SU-DHL-6 (cell line): Measurements from ENCODE around the gene UCHL1.
"Not testable (repeated sequence)": the region's sequence is repeated elsewhere in the genome, so short reads cannot be mapped to it uniquely, and the experiment has no call there.

Experiments used
- H2AFZ ChIP-seq: fragments of 200-600 bp; sonication (generic); 2 replicates; pipeline ENCODE4 v1.6.1; 2014; ENCODE audit warnings: low read depth, mild to moderate bottlenecking, moderate library complexity, mixed read lengths, antibody characterized with exemption, low read length; ENCODE audit not compliant: severe bottlenecking
- H3F3A ChIP-seq: fragments of 200-600 bp; shearing (Covaris generic); 2 replicates; pipeline ENCODE4 v1.6.0; 2016; ENCODE audit warnings: antibody characterized with exemption, mild to moderate bottlenecking; ENCODE audit not compliant: insufficient read depth
- H3K27ac ChIP-seq: fragments of 200-600 bp; sonication (generic); 2 replicates; pipeline ENCODE4 v1.5.1; 2016; ENCODE audit warnings: low read depth, mild to moderate bottlenecking, low read length, moderate library complexity, mixed read lengths
- H3K27me3 ChIP-seq: fragments of 200-600 bp; sonication (generic), shearing (Covaris generic); 2 replicates; pipeline ENCODE4 v1.6.0; 2014; ENCODE audit warnings: mild to moderate bottlenecking, low read length
- H3K36me3 ChIP-seq: fragments of 200-600 bp; sonication (generic); 2 replicates; pipeline ENCODE4 v1.6.1; 2014; ENCODE audit warnings: mild to moderate bottlenecking, low read length, mixed read lengths
- H3K4me2 ChIP-seq: fragments of 300-600, 200-600 bp; shearing (Covaris generic), sonication (generic); 2 replicates; pipeline ENCODE4 v1.6.0; 2014; ENCODE audit warnings: low read length, low read depth, mild to moderate bottlenecking; ENCODE audit not compliant: poor library complexity, severe bottlenecking
- H3K4me3 ChIP-seq: fragments of 200-600 bp; sonication (generic); 2 replicates; pipeline ENCODE4 v1.5.1; 2014; ENCODE audit warnings: antibody characterized with exemption, low read length, mild to moderate bottlenecking, mixed read lengths; ENCODE audit not compliant: insufficient read depth, poor library complexity, severe bottlenecking
- H3K79me2 ChIP-seq: fragments of 200-600 bp; sonication (generic); 2 replicates; pipeline ENCODE4 v1.6.1; 2014; ENCODE audit warnings: mild to moderate bottlenecking, low read length, moderate library complexity; ENCODE audit not compliant: insufficient read depth
- H3K9ac ChIP-seq: fragments of 200-600 bp; sonication (generic); 2 replicates; pipeline ENCODE4 v1.7.0; 2014; ENCODE audit warnings: mild to moderate bottlenecking, low read length
- H3K9me2 ChIP-seq: fragments of 200-600 bp; sonication (generic); replicated peaks from 2 replicates; pipeline ENCODE4 v1.6.1; 2014; ENCODE audit warnings: low read length; ENCODE audit not compliant: insufficient read depth
- H3K9me3 ChIP-seq: fragments of 200-600 bp; sonication (generic); 2 replicates; pipeline ENCODE4 v1.6.1; 2014; ENCODE audit warnings: low read length, mixed read lengths; ENCODE audit not compliant: insufficient read depth
- H4K20me1 ChIP-seq: fragments of 200-600 bp; sonication (generic); 2 replicates; pipeline ENCODE4 v1.6.1; 2014; ENCODE audit warnings: low read depth, mild to moderate bottlenecking, antibody characterized with exemption, low read length, moderate library complexity, mixed read lengths
- EZH2phosphoT487 ChIP-seq: fragments of 200-600 bp; sonication (generic), shearing (Covaris generic); conservative IDR thresholded peaks from 2 replicates; pipeline ENCODE4 v1.6.1; 2018; ENCODE audit warnings: mild to moderate bottlenecking, antibody characterized with exemption, low read length, moderate library complexity, mixed read lengths
- TF ChIP-seq, protein P1 (sequence below): fragments of 200-600 bp; sonication (generic); IDR thresholded peaks from one replicate; pipeline ENCODE4 v1.5.1; 2017; ENCODE audit warnings: antibody characterized with exemption, mild to moderate bottlenecking, low read length, moderate library complexity; ENCODE audit not compliant: insufficient read depth, poor library complexity, severe bottlenecking

Gene UCHL1

GRCh38 chr4:41307638-41308037 lies 50.9 kb downstream of the UCHL1 start:
- no peak overlapping the region for H3K9ac ChIP-seq
- no peaks in the 10 kb centered on the region for H3K9me2 ChIP-seq
- no peak overlapping the region for H3K27ac ChIP-seq
- H3K4me2 ChIP-seq: no peak overlapping the region
- no peaks in the 10 kb centered on the region for H3K9me3 ChIP-seq
- H3K4me3 ChIP-seq: no peak overlapping the region
- no peaks in the 10 kb centered on the region for H3K36me3 ChIP-seq
- H2AFZ ChIP-seq: no peak overlapping the region
- TF ChIP-seq EZH2phosphoT487: no peak
- TF ChIP-seq, protein P1, sequence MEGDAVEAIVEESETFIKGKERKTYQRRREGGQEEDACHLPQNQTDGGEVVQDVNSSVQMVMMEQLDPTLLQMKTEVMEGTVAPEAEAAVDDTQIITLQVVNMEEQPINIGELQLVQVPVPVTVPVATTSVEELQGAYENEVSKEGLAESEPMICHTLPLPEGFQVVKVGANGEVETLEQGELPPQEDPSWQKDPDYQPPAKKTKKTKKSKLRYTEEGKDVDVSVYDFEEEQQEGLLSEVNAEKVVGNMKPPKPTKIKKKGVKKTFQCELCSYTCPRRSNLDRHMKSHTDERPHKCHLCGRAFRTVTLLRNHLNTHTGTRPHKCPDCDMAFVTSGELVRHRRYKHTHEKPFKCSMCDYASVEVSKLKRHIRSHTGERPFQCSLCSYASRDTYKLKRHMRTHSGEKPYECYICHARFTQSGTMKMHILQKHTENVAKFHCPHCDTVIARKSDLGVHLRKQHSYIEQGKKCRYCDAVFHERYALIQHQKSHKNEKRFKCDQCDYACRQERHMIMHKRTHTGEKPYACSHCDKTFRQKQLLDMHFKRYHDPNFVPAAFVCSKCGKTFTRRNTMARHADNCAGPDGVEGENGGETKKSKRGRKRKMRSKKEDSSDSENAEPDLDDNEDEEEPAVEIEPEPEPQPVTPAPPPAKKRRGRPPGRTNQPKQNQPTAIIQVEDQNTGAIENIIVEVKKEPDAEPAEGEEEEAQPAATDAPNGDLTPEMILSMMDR: no peak
- no peaks in the 10 kb centered on the region for H4K20me1 ChIP-seq
- no peaks in the 10 kb centered on the region for H3F3A ChIP-seq
- no peaks in the 10 kb centered on the region for H3K27me3 ChIP-seq
- H3K79me2 ChIP-seq: no peaks in the 10 kb centered on the region

DNA sequence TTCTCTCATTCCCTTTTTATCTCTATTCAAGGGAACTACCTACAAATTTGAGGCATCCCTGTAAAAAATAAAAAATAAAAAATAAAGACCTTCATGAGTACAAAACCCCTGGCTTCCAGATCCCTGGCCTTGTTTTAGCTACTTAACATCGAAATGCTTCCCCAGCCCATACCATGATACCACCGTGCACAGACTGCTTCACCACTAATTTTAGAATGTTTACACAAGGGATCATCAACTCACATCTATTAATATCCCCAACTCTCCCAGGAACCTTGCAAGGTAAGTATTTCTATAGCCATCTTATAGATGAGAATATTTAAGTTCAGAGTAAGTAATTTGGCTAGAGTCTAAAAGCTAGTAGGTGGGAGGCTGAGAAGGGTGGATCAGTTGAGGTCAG lies 51.7 kb downstream of the UCHL1 start:
- no peak overlapping the region for H3K27ac ChIP-seq
- no peaks in the 10 kb centered on the region for H4K20me1 ChIP-seq
- no peak overlapping the region for H3K4me3 ChIP-seq
- no peaks in the 10 kb centered on the region for H3K9me3 ChIP-seq
- H3K9ac ChIP-seq: no peak overlapping the region
- no peaks in the 10 kb centered on the region for H3K9me2 ChIP-seq
- no peaks in the 10 kb centered on the region for H3F3A ChIP-seq
- no peak overlapping the region for H3K4me2 ChIP-seq
- no peak overlapping the region for H2AFZ ChIP-seq
- no peaks in the 10 kb centered on the region for H3K79me2 ChIP-seq
- no peaks in the 10 kb centered on the region for H3K27me3 ChIP-seq
- H3K36me3 ChIP-seq: no peaks in the 10 kb centered on the region
- TF ChIP-seq EZH2phosphoT487: no peak
- TF ChIP-seq, protein P1: no peak

DNA sequence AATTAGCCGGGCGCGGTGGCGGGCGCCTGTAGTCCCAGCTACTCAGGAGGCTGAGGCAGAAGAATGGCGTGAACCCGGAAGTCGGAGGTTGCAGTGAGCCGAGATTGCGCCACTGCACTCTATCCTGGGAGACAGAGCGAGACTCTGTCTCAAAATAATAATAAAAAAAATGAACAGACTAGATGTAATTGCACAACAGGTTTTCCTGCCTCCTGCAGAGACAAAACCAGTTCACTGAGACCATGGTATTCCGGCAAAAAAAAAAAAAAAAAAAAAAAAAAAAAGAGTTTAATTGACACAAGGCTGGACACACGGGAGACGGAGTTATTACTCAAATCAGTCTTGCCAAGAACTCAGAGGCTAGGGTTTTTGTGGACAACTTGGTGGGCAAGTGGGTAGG lies 58.7 kb downstream of the UCHL1 start:
- not testable (repeated sequence) for H3K27me3 ChIP-seq, H3F3A ChIP-seq, H3K27ac ChIP-seq

DNA sequence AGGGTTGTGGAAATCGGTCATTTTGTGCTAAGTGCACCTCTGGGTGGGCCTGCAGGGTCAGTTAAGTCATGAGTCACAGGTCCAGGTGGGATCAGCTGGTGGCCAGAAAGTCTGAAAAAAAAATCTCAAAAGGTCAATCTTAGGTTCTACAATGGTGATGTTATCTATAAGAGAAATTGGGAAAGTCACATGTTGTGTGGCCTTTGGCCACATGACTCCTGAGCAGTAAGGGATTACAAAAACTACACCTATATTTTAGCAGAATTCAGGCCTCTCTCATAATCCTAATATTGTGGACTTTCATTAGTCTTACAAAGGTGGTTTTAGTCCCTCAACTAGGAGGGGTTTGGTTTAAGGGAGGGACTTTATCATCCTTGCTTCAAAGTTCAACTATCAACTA lies 59.1 kb downstream of the UCHL1 start:
- Histone ChIP-seq H3K79me2 (no peaks in the 10 kb centered on the region), H3F3A (no peaks in the 10 kb centered on the region), H3K4me2 (no peak overlapping the region), H3K36me3 (no peaks in the 10 kb centered on the region), H3K27me3 (no peaks in the 10 kb centered on the region), H3K4me3 (no peak overlapping the region), H3K27ac (no peak overlapping the region), H3K9me2 (no peaks in the 10 kb centered on the region), H3K9ac (no peak overlapping the region), H3K9me3 (no peaks in the 10 kb centered on the region), H2AFZ (no peak overlapping the region), H4K20me1 (no peaks in the 10 kb centered on the region)
- TF ChIP-seq, protein P1: no peak
- no peak for TF ChIP-seq EZH2phosphoT487

More for the DNA sequence above, 58.7 kb downstream of the UCHL1 start:
- not testable (repeated sequence) for H3K79me2 ChIP-seq, H2AFZ ChIP-seq, H3K9me3 ChIP-seq, H3K4me3 ChIP-seq, H4K20me1 ChIP-seq, H3K9ac ChIP-seq, H3K9me2 ChIP-seq, H3K4me2 ChIP-seq, H3K36me3 ChIP-seq
